HG02678 (cell line): ENCODE results near the gene CELA3A.
"Not testable (repeated sequence)": the region's sequence is repeated elsewhere in the genome, so short reads cannot be mapped to it uniquely, and the experiment has no call there.

Experiments used
- ATAC-seq: cut with Tn5 transposase; IDR thresholded peaks from one replicate; pipeline ENCODE4 v1.9.1; 2021; ENCODE audit warnings: mild to moderate bottlenecking, moderate library complexity; ENCODE audit not compliant: unreplicated experiment

Gene CELA3A

GRCh38 chr1:21980515-21981220 lies 20.8 kb upstream of the CELA3A start:
- not testable (repeated sequence) for ATAC-seq

- ATAC-seq = not testable (repeated sequence)
Observed at GRCh38 chr1:21981253-21981652, 20.2 kb upstream of the CELA3A start.

- ATAC-seq = not testable (repeated sequence)
Observed at GRCh38 chr1:21982122-21982521, 19.3 kb upstream of the CELA3A start.

- not testable (repeated sequence) for ATAC-seq
Observed at GRCh38 chr1:21983539-21983938, 17.9 kb upstream of the CELA3A start.

- ATAC-seq = not testable (repeated sequence)
Observed at GRCh38 chr1:21985893-21986292, 15.6 kb upstream of the CELA3A start.

- not testable (repeated sequence) for ATAC-seq
Observed at GRCh38 chr1:21986386-21986785, 15.1 kb upstream of the CELA3A start.

- not testable (repeated sequence) for ATAC-seq
Observed at GRCh38 chr1:21989672-21990393, 11.6 kb upstream of the CELA3A start.

- ATAC-seq = not testable (repeated sequence)
Observed at GRCh38 chr1:21992186-21992585, 9.3 kb upstream of the CELA3A start.

GRCh38 chr1:21994716-21995115 lies 6.7 kb upstream of the CELA3A start:
- ATAC-seq = not testable (repeated sequence)

GRCh38 chr1:21996663-21996970 lies 4.8 kb upstream of the CELA3A start:
- not testable (repeated sequence) for ATAC-seq

- ATAC-seq = not testable (repeated sequence)
Observed at GRCh38 chr1:21997891-21998623, 3.4 kb upstream of the CELA3A start.

GRCh38 chr1:21998624-21999294 lies 2.7 kb upstream of the CELA3A start:
- not testable (repeated sequence) for ATAC-seq

GRCh38 chr1:21999645-22000044 lies 1.8 kb upstream of the CELA3A start:
- ATAC-seq = not testable (repeated sequence)

- not testable (repeated sequence) for ATAC-seq
Observed at GRCh38 chr1:22002461-22002860, 1.0 kb downstream of the CELA3A start.

GRCh38 chr1:22002875-22003274 lies 1.4 kb downstream of the CELA3A start:
- ATAC-seq = not testable (repeated sequence)

GRCh38 chr1:22003959-22004358 lies 2.5 kb downstream of the CELA3A start:
- not testable (repeated sequence) for ATAC-seq

GRCh38 chr1:22005261-22006149 lies 4.0 kb downstream of the CELA3A start:
- ATAC-seq = not testable (repeated sequence)

- ATAC-seq = not testable (repeated sequence)
Observed at GRCh38 chr1:22006736-22007135, 5.3 kb downstream of the CELA3A start.

GRCh38 chr1:22007262-22007661 lies 5.8 kb downstream of the CELA3A start:
- not testable (repeated sequence) for ATAC-seq

GRCh38 chr1:22009566-22009965 lies 8.1 kb downstream of the CELA3A start:
- not testable (repeated sequence) for ATAC-seq
